ENCODE data around the gene BSDC1. TPM values are rescaled to one million over a fixed set of nuclear protein-coding genes. Genes with fewer than 3 reads are reported as not detected.

BSDC1 gene
- total and polyA plus RNA-seq, 2 donors (not counting 1 experiment from before 2014, with no cell fraction given): 42.4 to 55.5 TPM

GRCh38 chr1:32394890-32395432, 720 bp upstream of the BSDC1 start:
- H2AFZ ChIP-seq (ENCODE audit: low read length): peak overlapping the region; percentile 83
- H3K4me1 ChIP-seq (ENCODE audit: control insufficient read depth, extremely low read depth, insufficient read depth, low read length): peaks cover 10% of the 10 kb centered on the region
- no peak for DNase-seq (ENCODE audit: low read depth in 2 of 2)
- peak overlapping the region; percentile 75 to 91 (median 88) for H3K4me3 ChIP-seq (replicated peaks in 1 of 4; ENCODE audit: control extremely low read depth in 1 of 4, insufficient read depth in 1 of 4, low read depth in 3 of 4, low read length in 4 of 4)
- H3K9ac ChIP-seq (ENCODE audit: insufficient read depth, low read length): peak overlapping the region; percentile 70
- no peaks in the 10 kb centered on the region for H3K27me3 ChIP-seq (ENCODE audit: control insufficient read depth, insufficient read depth, low read length)
- H3K27ac ChIP-seq (ENCODE audit: insufficient read depth, low read length): peak overlapping the region; percentile 94
- H4K20me1 ChIP-seq (ENCODE audit: control insufficient read depth, extremely low read depth, insufficient read depth, low read length): no peaks in the 10 kb centered on the region
- H3K4me2 ChIP-seq (ENCODE audit: extremely low read depth, insufficient read depth, low read length): peak overlapping the region; percentile 91
- TF ChIP-seq EZH2 (IDR thresholded peaks at IDR 0.05; ENCODE audit: low read length, missing control alignments): no peak
- H3K36me3 ChIP-seq (ENCODE audit: control insufficient read depth, insufficient read depth, low read length): peaks cover 1% of the 10 kb centered on the region
- H3K79me2 ChIP-seq (ENCODE audit: control insufficient read depth, insufficient read depth, low read length): peaks cover 20% of the 10 kb centered on the region
- no peaks in the 10 kb centered on the region for H3K9me3 ChIP-seq (ENCODE audit: control insufficient read depth, insufficient read depth, low read depth, low read length)

GRCh38 chr1:32393832-32394140, 455 bp downstream of the BSDC1 start:
- TF ChIP-seq EZH2 (IDR thresholded peaks at IDR 0.05; ENCODE audit: low read length, missing control alignments): no peak
- TF ChIP-seq, protein P1, sequence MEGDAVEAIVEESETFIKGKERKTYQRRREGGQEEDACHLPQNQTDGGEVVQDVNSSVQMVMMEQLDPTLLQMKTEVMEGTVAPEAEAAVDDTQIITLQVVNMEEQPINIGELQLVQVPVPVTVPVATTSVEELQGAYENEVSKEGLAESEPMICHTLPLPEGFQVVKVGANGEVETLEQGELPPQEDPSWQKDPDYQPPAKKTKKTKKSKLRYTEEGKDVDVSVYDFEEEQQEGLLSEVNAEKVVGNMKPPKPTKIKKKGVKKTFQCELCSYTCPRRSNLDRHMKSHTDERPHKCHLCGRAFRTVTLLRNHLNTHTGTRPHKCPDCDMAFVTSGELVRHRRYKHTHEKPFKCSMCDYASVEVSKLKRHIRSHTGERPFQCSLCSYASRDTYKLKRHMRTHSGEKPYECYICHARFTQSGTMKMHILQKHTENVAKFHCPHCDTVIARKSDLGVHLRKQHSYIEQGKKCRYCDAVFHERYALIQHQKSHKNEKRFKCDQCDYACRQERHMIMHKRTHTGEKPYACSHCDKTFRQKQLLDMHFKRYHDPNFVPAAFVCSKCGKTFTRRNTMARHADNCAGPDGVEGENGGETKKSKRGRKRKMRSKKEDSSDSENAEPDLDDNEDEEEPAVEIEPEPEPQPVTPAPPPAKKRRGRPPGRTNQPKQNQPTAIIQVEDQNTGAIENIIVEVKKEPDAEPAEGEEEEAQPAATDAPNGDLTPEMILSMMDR (conservative IDR thresholded peaks at IDR 0.05 in 1 of 2, IDR thresholded peaks at IDR 0.05 in 1 of 2; ENCODE audit: low read depth in 1 of 2, low read length in 2 of 2): no peak
- Histone ChIP-seq H3K36me3 (ENCODE audit: control insufficient read depth, insufficient read depth, low read length) (peaks cover 1% of the 10 kb centered on the region), H3K9ac (ENCODE audit: insufficient read depth, low read length) (peak overlapping the region; percentile 91), H3K4me3 (replicated peaks in 1 of 4; ENCODE audit: control extremely low read depth in 1 of 4, insufficient read depth in 1 of 4, low read depth in 3 of 4, low read length in 4 of 4) (peak overlapping the region; percentile 75 to 91 (median 88)), H3K79me2 (ENCODE audit: control insufficient read depth, insufficient read depth, low read length) (peaks cover 20% of the 10 kb centered on the region), H3K4me2 (ENCODE audit: extremely low read depth, insufficient read depth, low read length) (peak overlapping the region; percentile 95), H3K4me1 (ENCODE audit: control insufficient read depth, extremely low read depth, insufficient read depth, low read length) (peaks cover 10% of the 10 kb centered on the region), H2AFZ (ENCODE audit: low read length) (peak overlapping the region; percentile 83), H4K20me1 (ENCODE audit: control insufficient read depth, extremely low read depth, insufficient read depth, low read length) (no peaks in the 10 kb centered on the region), H3K9me3 (ENCODE audit: control insufficient read depth, insufficient read depth, low read depth, low read length) (no peaks in the 10 kb centered on the region), H3K27me3 (ENCODE audit: control insufficient read depth, insufficient read depth, low read length) (no peaks in the 10 kb centered on the region), H3K27ac (ENCODE audit: insufficient read depth, low read length) (peak overlapping the region; percentile 94)
- no peak for DNase-seq (ENCODE audit: low read depth in 2 of 2)

- peak overlapping the region; percentile 75 to 91 (median 88) for H3K4me3 ChIP-seq (replicated peaks in 1 of 4; ENCODE audit: control extremely low read depth in 1 of 4, insufficient read depth in 1 of 4, low read depth in 3 of 4, low read length in 4 of 4)
- TF ChIP-seq, protein P1 (conservative IDR thresholded peaks at IDR 0.05 in 1 of 2, IDR thresholded peaks at IDR 0.05 in 1 of 2; ENCODE audit: low read depth in 1 of 2, low read length in 2 of 2): no peak
- TF ChIP-seq EZH2 (IDR thresholded peaks at IDR 0.05; ENCODE audit: low read length, missing control alignments): no peak
Measured at GRCh38 chr1:32393136-32393535, 1.1 kb downstream of the BSDC1 start.

More at GRCh38 chr1:32393136-32393535, 1.1 kb downstream of the BSDC1 start:
- H4K20me1 ChIP-seq (ENCODE audit: control insufficient read depth, extremely low read depth, insufficient read depth, low read length): no peaks in the 10 kb centered on the region
- peaks cover 1% of the 10 kb centered on the region for H3K36me3 ChIP-seq (ENCODE audit: control insufficient read depth, insufficient read depth, low read length)
- H2AFZ ChIP-seq (ENCODE audit: low read length): no peak overlapping the region
- H3K9me3 ChIP-seq (ENCODE audit: control insufficient read depth, insufficient read depth, low read depth, low read length): no peaks in the 10 kb centered on the region
- H3K4me2 ChIP-seq (ENCODE audit: extremely low read depth, insufficient read depth, low read length): peak overlapping the region; percentile 95
- no peak overlapping the region for H3K9ac ChIP-seq (ENCODE audit: insufficient read depth, low read length)
- H3K27me3 ChIP-seq (ENCODE audit: control insufficient read depth, insufficient read depth, low read length): no peaks in the 10 kb centered on the region
- H3K4me1 ChIP-seq (ENCODE audit: control insufficient read depth, extremely low read depth, insufficient read depth, low read length): peaks cover 10% of the 10 kb centered on the region
- DNase-seq (ENCODE audit: low read depth in 2 of 2): peak in 1 of 2 donors; percentile 31
- H3K79me2 ChIP-seq (ENCODE audit: control insufficient read depth, insufficient read depth, low read length): peaks cover 20% of the 10 kb centered on the region
- H3K27ac ChIP-seq (ENCODE audit: insufficient read depth, low read length): peak overlapping the region; percentile 94

All from fibroblast of lung (primary cell).